OCI-LY7 (cell line): ENCODE measurements around the gene PRELID2.

Source experiments
- EZH2phosphoT487 ChIP-seq: fragments of 200-600 bp; sonication (generic); IDR thresholded peaks from 2 replicates; pipeline ENCODE4 v1.6.1; 2018; ENCODE audit warnings: low read depth, borderline replicate concordance, mild to moderate bottlenecking, mixed run types, antibody characterized with exemption, low read length, moderate library complexity, mixed read lengths
- TF ChIP-seq, protein P1 (sequence below): fragments of 200-600 bp; sonication (generic); conservative IDR thresholded peaks from 2 replicates; pipeline ENCODE4 v1.5.1; 2014; ENCODE audit warnings: mild to moderate bottlenecking, antibody characterized with exemption, low read length, moderate library complexity, mixed read lengths

DNA sequence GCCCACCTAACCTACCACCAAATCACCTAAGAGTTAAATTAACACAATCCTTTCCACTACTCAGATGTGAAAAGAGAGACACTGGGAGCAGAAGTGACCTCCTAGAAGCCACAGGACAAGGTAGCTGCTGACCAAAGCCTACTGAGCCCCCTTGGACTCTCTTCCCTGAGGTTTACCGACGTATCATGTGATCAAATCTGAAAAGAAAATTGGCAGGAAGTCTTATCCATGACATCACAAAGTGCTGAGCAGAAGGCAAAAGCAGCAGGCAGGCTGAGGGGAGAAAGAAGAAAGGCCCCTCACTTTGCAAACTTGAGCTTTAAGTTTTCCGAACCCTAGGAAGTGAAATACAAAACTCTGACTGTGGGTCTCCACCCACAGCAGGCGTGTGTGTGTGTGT lies 11.1 kb downstream of the PRELID2 start:
- TF ChIP-seq, protein P1, sequence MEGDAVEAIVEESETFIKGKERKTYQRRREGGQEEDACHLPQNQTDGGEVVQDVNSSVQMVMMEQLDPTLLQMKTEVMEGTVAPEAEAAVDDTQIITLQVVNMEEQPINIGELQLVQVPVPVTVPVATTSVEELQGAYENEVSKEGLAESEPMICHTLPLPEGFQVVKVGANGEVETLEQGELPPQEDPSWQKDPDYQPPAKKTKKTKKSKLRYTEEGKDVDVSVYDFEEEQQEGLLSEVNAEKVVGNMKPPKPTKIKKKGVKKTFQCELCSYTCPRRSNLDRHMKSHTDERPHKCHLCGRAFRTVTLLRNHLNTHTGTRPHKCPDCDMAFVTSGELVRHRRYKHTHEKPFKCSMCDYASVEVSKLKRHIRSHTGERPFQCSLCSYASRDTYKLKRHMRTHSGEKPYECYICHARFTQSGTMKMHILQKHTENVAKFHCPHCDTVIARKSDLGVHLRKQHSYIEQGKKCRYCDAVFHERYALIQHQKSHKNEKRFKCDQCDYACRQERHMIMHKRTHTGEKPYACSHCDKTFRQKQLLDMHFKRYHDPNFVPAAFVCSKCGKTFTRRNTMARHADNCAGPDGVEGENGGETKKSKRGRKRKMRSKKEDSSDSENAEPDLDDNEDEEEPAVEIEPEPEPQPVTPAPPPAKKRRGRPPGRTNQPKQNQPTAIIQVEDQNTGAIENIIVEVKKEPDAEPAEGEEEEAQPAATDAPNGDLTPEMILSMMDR: no peak
- no peak for TF ChIP-seq EZH2phosphoT487
